Measurements from ENCODE around the gene AIM2. TPM values are rescaled to one million over a fixed set of nuclear protein-coding genes. Genes with fewer than 3 reads are reported as not detected.

The AIM2 gene
- total and polyA plus RNA-seq, 10 of the 15 experiments (the other 5 are each of a cell fraction or from before 2014, with no cell fraction given): 7.9 to 35.7 (median 12.8) TPM

GRCh38 chr1:159076438-159077119 is at the start of gene AIM2 (continued):
- TF ChIP-seq BACH1 (IDR thresholded peaks at IDR 0.05; ENCODE audit: borderline replicate concordance): no peak; the same call in none of the 2 replicates
- peak; percentile 52; the same call in 1 of the 2 replicates for TF ChIP-seq BCL11A (IDR thresholded peaks at IDR 0.05; ENCODE audit: low read depth, low read length)
- no peak for TF ChIP-seq ZZZ3 (IDR thresholded peaks at IDR 0.05; ENCODE audit: control insufficient read depth, insufficient read length, low read depth)
- TF ChIP-seq, protein P1, sequence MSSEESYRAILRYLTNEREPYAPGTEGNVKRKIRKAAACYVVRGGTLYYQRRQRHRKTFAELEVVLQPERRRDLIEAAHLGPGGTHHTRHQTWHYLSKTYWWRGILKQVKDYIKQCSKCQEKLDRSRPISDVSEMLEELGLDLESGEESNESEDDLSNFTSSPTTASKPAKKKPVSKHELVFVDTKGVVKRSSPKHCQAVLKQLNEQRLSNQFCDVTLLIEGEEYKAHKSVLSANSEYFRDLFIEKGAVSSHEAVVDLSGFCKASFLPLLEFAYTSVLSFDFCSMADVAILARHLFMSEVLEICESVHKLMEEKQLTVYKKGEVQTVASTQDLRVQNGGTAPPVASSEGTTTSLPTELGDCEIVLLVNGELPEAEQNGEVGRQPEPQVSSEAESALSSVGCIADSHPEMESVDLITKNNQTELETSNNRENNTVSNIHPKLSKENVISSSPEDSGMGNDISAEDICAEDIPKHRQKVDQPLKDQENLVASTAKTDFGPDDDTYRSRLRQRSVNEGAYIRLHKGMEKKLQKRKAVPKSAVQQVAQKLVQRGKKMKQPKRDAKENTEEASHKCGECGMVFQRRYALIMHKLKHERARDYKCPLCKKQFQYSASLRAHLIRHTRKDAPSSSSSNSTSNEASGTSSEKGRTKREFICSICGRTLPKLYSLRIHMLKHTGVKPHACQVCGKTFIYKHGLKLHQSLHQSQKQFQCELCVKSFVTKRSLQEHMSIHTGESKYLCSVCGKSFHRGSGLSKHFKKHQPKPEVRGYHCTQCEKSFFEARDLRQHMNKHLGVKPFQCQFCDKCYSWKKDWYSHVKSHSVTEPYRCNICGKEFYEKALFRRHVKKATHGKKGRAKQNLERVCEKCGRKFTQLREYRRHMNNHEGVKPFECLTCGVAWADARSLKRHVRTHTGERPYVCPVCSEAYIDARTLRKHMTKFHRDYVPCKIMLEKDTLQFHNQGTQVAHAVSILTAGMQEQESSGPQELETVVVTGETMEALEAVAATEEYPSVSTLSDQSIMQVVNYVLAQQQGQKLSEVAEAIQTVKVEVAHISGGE (CRISPR knock-in tag; IDR thresholded peaks at IDR 0.05): no peak

GRCh38 chr1:159123587-159123986 is 47.0 kb upstream of the AIM2 start:
- H3K27ac ChIP-seq (ENCODE audit: control insufficient read depth, insufficient read depth): no peak overlapping the region
- H4K20me1 ChIP-seq (ENCODE audit: control insufficient read depth, insufficient read depth): no peaks in the 10 kb centered on the region
- no peak overlapping the region for H3K4me3 ChIP-seq
- H3K9me3 ChIP-seq (replicated peaks; ENCODE audit: control insufficient read depth, insufficient read depth, low read length): no peaks in the 10 kb centered on the region
- in situ Hi-C loops (cut with MboI) (no loop called here), intact Hi-C loops (cut with micrococcal nuclease; ENCODE audit: unreplicated experiment) (no loop called here)
- no peak overlapping the region for H2AFZ ChIP-seq (ENCODE audit: control insufficient read depth, low read depth, low read length)
- FAIRE-seq: no peak
- no peak for DNase-seq (ENCODE audit: low read depth, low spot score)
- RAD21 ChIA-PET (ENCODE audit: unreplicated experiment): interaction anchor here (0.8 kb wide), 1 partner anchor 90 kb away, joined by 3 read pairs; no protein-coding TSS in a partner anchor
- CTCF ChIA-PET: interaction anchor here (1.0 to 1.8 kb wide), 2 partner anchors 9 to 29 kb away, joined by 3 to 13 read pairs; no protein-coding TSS in a partner anchor
- WGBS (ENCODE audit: insufficient coverage, insufficient replicate concordance, low lambda C conversion rate, missing lambda C conversion rate): 66% methylated on average over 5 of the region's 5 CpGs
- H3K79me2 ChIP-seq (ENCODE audit: control insufficient read depth, insufficient read depth, low read length): no peaks in the 10 kb centered on the region
- H3K36me3 ChIP-seq (ENCODE audit: control insufficient read depth in 2 of 2, insufficient read depth in 2 of 2, low read length in 1 of 2): no peaks in the 10 kb centered on the region
- H3K4me2 ChIP-seq (ENCODE audit: control insufficient read depth, insufficient read depth): no peak overlapping the region
- no TSS peak for BruUV-seq (replicated peaks)
- POLR2A ChIA-PET: interaction anchor here (0.5 kb wide), 1 partner anchor 837 kb away, joined by 3 read pairs; no protein-coding TSS in a partner anchor
- H3K9ac ChIP-seq (ENCODE audit: control insufficient read depth, insufficient read depth, low read length): no peak overlapping the region
- SMC1A ChIA-PET (ENCODE audit: uncharacterized antibody, unreplicated experiment): no interaction called here
- no peak for TF ChIP-seq MTA2 (IDR thresholded peaks at IDR 0.05; ENCODE audit: low read depth)
- no peak for TF ChIP-seq SP1 (IDR thresholded peaks at IDR 0.05; ENCODE audit: low read depth, low read length)
- TF ChIP-seq, protein P2, sequence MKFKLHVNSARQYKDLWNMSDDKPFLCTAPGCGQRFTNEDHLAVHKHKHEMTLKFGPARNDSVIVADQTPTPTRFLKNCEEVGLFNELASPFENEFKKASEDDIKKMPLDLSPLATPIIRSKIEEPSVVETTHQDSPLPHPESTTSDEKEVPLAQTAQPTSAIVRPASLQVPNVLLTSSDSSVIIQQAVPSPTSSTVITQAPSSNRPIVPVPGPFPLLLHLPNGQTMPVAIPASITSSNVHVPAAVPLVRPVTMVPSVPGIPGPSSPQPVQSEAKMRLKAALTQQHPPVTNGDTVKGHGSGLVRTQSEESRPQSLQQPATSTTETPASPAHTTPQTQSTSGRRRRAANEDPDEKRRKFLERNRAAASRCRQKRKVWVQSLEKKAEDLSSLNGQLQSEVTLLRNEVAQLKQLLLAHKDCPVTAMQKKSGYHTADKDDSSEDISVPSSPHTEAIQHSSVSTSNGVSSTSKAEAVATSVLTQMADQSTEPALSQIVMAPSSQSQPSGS (IDR thresholded peaks at IDR 0.05; ENCODE audit: low read length): no peak
- no peak for TF ChIP-seq POLR2A (IDR thresholded peaks at IDR 0.05; ENCODE audit: low read depth, low read length)
- H3K27me3 ChIP-seq (replicated peaks in 1 of 2; ENCODE audit: control insufficient read depth in 2 of 2, insufficient read depth in 2 of 2, low read length in 1 of 2): peaks cover 2 to 7% of the 10 kb centered on the region in 2 experiments; a peak in 3 of 4 replicates
- H3K4me1 ChIP-seq (ENCODE audit: control insufficient read depth, insufficient read depth, low read length): peaks cover 9% of the 10 kb centered on the region
- ATAC-seq: no peak

Data from GM12878 (cell line).